Measurements from ENCODE around the gene TSHZ1.

Gene TSHZ1

GRCh38 chr18:75221897-75222296, 11.3 kb downstream of the TSHZ1 start:
- no peak for DNase-seq (ENCODE audit: low read depth)

DNA sequence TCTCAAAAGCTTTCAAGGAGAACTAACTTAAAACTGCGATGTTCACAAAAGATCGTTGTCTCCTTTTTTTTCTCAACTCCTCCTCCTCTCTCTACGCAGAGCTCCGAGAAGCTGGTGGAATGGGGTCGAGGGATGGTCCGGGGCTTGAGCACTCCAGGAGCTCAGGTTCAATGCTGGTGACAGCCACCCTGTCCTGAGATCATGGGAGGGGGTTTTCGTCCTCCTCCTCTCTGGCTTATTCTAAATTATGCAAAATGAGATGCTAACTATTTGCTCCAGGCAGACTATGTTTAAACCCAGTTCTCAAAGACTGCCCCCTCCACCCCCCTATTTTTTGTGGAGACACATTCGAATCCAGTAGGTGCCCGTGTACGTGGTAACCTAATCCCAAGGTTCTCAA, 11.8 kb downstream of the TSHZ1 start:
- DNase-seq (ENCODE audit: low read depth): no peak

GRCh38 chr18:75223687-75224347, 13.2 kb downstream of the TSHZ1 start:
- DNase-seq (ENCODE audit: low read depth): no peak

- no peak for DNase-seq (ENCODE audit: low read depth)
These were observed 15.8 kb downstream of the TSHZ1 start for GRCh38 chr18:75226286-75226955.

- no peak for DNase-seq (ENCODE audit: low read depth)
These were observed 16.3 kb downstream of the TSHZ1 start for GRCh38 chr18:75226956-75227316.

DNA sequence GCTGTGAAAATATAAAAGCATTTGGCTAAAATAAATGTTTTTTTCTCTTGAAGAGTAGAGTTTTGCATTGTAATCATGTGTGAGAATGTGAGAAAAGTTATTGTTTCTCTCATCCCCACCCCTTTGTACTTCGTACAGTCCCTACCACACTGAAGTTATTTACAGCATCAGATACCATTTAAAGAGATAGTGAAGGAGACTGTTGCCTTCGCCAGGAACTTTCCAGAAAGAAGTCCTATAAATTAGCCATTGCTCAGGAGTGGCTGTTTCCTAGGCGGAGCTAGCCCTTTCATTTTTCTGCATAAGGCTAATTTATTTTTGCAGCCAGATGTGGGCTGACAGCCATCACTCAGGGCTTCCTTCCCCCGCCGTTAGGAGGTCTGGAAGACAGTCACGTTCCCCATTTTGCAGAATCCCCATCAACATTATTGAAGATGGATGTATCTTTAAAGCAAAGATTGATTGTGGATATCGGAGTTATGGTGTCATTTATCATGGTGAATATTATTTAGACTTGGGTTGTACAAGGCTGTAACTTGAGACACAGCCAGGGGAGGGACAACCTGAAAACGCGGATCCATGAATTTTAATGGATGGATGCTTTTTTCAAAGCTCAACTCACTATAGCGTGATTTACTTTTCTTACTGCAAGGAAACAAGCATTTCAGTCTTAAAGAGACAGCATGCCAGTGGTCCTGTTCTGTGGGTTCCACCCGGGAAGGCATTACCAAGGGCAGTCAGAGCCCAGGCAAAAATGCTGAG, 17.1 kb downstream of the TSHZ1 start:
- DNase-seq (ENCODE audit: low read depth): no peak

GRCh38 chr18:75228967-75229366, 18.4 kb downstream of the TSHZ1 start:
- no peak for DNase-seq (ENCODE audit: low read depth)

DNA sequence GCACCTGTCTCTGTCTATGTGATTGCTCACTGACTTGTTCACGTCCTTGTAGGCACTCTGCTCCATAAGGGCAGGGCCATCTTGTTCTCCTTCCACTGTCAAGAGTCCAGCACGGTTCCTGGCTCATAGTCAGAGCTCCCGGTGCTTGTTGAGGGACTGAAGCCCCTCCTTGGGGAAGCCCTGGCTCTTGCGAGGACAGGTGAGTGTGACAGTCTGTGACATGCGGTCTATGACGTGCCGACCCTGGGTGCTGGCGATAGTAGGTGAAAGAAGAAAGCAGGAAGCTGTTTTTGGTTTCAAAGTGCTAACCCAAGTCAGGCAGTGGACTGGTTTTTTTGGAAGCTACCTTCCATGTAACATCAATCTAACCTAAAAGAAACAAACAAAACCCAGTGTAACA, 18.8 kb downstream of the TSHZ1 start:
- no peak for DNase-seq (ENCODE audit: low read depth)

DNA sequence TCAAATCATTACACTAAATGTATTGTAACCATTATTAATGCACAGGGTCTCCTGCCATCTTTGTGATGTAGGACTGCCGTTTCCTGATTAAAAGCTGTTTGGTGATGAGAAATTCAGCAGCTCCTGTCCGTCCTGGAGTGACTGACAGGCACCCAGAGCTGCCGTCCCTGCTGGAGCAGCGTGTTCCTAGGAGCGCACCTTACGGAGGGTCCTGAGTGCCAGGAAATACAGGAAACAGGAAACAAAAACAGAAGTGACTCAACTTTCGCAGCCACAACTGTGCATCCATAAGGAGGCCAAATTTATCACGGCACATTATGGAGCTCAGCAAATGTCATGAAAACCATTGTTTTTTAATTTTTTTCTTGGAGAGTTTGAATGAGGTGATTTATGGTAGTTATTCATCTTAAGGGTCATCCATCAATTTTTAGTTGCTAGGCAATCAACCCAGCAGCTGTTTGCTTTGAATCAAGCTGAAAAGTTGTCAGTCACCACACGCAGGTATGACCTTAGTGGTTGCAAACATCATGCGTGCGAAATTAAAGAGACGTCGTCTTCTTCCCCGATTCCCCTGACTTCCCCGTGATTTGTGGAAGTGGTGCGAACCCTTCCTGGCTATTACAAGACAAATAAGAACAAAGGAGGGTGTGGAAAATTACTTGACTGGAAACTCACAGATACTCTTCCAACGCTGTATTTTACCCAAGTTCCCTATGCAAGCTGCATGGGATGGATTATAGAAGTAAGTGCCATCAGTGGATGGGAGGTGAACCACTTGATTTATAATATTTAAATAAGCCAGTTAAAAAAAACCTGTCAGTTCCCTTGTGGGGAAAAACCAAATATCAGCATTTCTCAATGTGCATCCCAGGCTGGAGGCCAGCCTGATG, 19.8 kb downstream of the TSHZ1 start:
- no peak for DNase-seq (ENCODE audit: low read depth)

DNA sequence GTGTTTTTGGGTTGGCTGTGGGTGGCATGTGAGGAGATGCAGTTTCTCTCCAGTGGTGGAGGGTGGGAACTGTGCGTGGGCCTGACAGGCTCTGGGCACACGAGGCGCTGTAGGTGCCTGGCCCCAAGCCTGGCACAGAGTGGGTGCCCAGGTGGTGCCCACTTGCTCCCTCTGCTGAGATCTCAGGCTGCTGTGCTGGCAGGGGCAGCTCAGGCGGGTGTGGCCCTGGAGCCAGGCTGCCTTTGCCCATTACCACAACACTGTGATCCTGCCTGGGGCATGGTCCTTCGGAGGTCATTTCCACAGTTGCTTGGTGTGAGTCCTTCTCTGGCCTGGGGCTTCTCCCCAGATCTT, 20.4 kb downstream of the TSHZ1 start:
- DNase-seq (ENCODE audit: low read depth): no peak

GRCh38 chr18:75234901-75235300, 24.3 kb downstream of the TSHZ1 start:
- DNase-seq (ENCODE audit: low read depth): no peak

GRCh38 chr18:75235896-75236295, 25.3 kb downstream of the TSHZ1 start:
- no peak for DNase-seq (ENCODE audit: low read depth)

GRCh38 chr18:75238100-75238499, 27.5 kb downstream of the TSHZ1 start:
- DNase-seq (ENCODE audit: low read depth): no peak

- no peak for DNase-seq (ENCODE audit: low read depth)
These were observed 28.2 kb downstream of the TSHZ1 start for GRCh38 chr18:75238786-75239185.

- DNase-seq (ENCODE audit: low read depth): no peak
These were observed 29.8 kb downstream of the TSHZ1 start for GRCh38 chr18:75240433-75240832.

DNA sequence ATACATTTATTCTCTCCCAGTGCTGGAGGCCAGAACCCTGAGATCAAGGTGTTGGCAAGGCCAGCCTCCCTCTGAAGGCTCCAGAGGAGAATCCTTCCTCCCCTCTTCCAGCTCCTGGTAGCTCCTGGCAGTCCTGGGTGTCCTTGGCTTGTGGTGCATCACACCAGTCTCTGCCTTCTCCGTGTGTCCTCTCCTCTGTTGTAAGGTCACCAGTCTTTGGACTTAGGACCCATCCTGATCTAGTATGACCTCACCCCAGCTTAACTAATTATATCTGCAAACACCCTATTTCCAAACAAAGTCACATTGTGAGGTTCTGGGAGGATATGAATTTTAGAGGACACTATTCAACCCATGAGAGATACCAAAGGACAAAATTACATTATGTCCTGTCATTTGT, 31.1 kb downstream of the TSHZ1 start:
- DNase-seq (ENCODE audit: low read depth): no peak

- DNase-seq (ENCODE audit: low read depth): no peak
These were observed 34.0 kb downstream of the TSHZ1 start for GRCh38 chr18:75244351-75245313.

- peak; percentile 30 for DNase-seq (ENCODE audit: low read depth)
These were observed 36.4 kb downstream of the TSHZ1 start for GRCh38 chr18:75246721-75247610.

GRCh38 chr18:75247611-75248421, 37.2 kb downstream of the TSHZ1 start:
- peak; percentile 42 for DNase-seq (ENCODE audit: low read depth)

All from GM04503 (cell line).